OCI-LY1 (cell line): ENCODE data around the gene TMEM45A.

ENCODE experiments used
- H2AFZ ChIP-seq: fragments of 200-600 bp; sonication (generic), shearing (Covaris generic); 2 replicates; pipeline ENCODE4 v1.6.0; 2014; ENCODE audit warnings: antibody characterized with exemption, mild to moderate bottlenecking, low read length
- H3F3A ChIP-seq: fragments of 200-600 bp; sonication (generic), shearing (Covaris generic); 2 replicates; pipeline ENCODE4 v1.6.0; 2014; ENCODE audit warnings: mild to moderate bottlenecking, antibody characterized with exemption, low read length, moderate library complexity; ENCODE audit not compliant: insufficient read depth
- H3K27ac ChIP-seq: fragments of 200-600 bp; sonication (generic); 2 replicates; pipeline ENCODE4 v1.5.1; 2014; ENCODE audit warnings: low read length, mixed run types, mild to moderate bottlenecking, low read depth; ENCODE audit not compliant: poor library complexity, severe bottlenecking
- H3K27me3 ChIP-seq: fragments of 200-600 bp; sonication (generic); 2 replicates; pipeline ENCODE4 v1.6.0; 2014; ENCODE audit warnings: antibody characterized with exemption, mild to moderate bottlenecking, low read length, moderate library complexity; ENCODE audit not compliant: insufficient read depth
- H3K36me3 ChIP-seq: fragments of 200-600 bp; sonication (generic); 2 replicates; pipeline ENCODE4 v1.6.1; 2014; ENCODE audit warnings: mild to moderate bottlenecking, antibody characterized with exemption, low read length, moderate library complexity, mixed read lengths; ENCODE audit not compliant: insufficient read depth
- H3K4me1 ChIP-seq: fragments of 200-600 bp; sonication (generic); 2 replicates; pipeline ENCODE4 v1.5.1; 2014; ENCODE audit warnings: mild to moderate bottlenecking, low read length, moderate library complexity; ENCODE audit not compliant: insufficient read depth, severe bottlenecking
- H3K4me2 ChIP-seq: fragments of 200-600 bp; sonication (generic), shearing (Covaris generic); 2 replicates; pipeline ENCODE4 v1.6.1; 2014; ENCODE audit warnings: low read length
- H3K4me3 ChIP-seq: fragments of 200-600 bp; sonication (generic); 2 replicates; pipeline ENCODE4 v1.5.1; 2014; ENCODE audit warnings: low read length, low read depth, mild to moderate bottlenecking, mixed read lengths; ENCODE audit not compliant: poor library complexity, severe bottlenecking
- H3K79me2 ChIP-seq: fragments of 200-600 bp; shearing (Covaris generic); 2 replicates; pipeline ENCODE4 v1.6.1; 2016; ENCODE audit warnings: mixed run types, low read length, mixed read lengths; ENCODE audit not compliant: insufficient read depth
- H3K9ac ChIP-seq: fragments of 200-600 bp; sonication (generic), shearing (Covaris generic); 2 replicates; pipeline ENCODE4 v1.6.1; 2014; ENCODE audit warnings: mild to moderate bottlenecking, low read length, mixed read lengths
- H3K9me2 ChIP-seq: fragments of 200-600 bp; sonication (generic), shearing (Covaris generic); 2 replicates; pipeline ENCODE4 v1.6.1; 2014; ENCODE audit warnings: low read depth, mild to moderate bottlenecking, low read length, mixed read lengths
- H3K9me3 ChIP-seq: fragments of 200-600 bp; shearing (Covaris generic); 2 replicates; pipeline ENCODE4 v1.6.1; 2014; ENCODE audit warnings: low read length, mixed read lengths
- H4K20me1 ChIP-seq: fragments of 200-600 bp; sonication (generic), shearing (Covaris generic); 2 replicates; pipeline ENCODE4 v1.6.0; 2016; ENCODE audit warnings: mild to moderate bottlenecking, low read length; ENCODE audit not compliant: insufficient read depth
- EZH2 ChIP-seq: fragments of 200-600 bp; sonication (generic), shearing (Covaris generic); IDR thresholded peaks from 2 replicates; pipeline ENCODE4 v1.8.0; 2017; ENCODE audit warnings: borderline replicate concordance, mixed run types, mild to moderate bottlenecking, antibody characterized with exemption, low read length, moderate library complexity, mixed read lengths
- TF ChIP-seq, protein P1 (sequence below): fragments of 200-600 bp; sonication (generic), shearing (Covaris generic); IDR thresholded peaks from 2 replicates; pipeline ENCODE4 v1.5.1; 2017; ENCODE audit warnings: mild to moderate bottlenecking, antibody characterized with exemption, low read length, moderate library complexity, mixed read lengths

Gene TMEM45A

DNA sequence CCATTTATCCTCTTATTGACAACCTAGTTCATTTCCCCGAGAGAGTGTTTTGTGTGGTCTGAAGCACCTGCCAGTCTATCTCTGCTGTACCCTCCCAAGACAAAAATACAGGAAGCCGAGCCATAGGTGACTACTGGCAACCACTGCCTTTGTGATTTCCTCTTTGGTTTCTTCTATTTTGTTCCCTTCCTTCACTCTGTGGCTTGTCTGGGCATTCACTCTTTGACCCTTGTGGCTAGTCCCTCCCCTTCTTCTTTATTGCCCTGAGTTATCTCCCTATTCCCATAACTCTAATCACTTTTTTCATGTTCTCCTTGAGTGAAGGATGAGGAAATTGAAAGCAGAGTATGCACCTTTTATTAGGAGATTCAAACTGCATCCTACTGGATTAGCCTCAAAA is 116.9 kb downstream of the TMEM45A start, which contains the start of gene ADGRG7:
ADGRG7 (plus strand) TSS at position 297 of the 400 bp plus-strand sequence. CDS start 256 bp downstream, outside the sequence.
- Histone ChIP-seq H3K9ac (no peak within 1 kb of the TSS), H3K4me2 (no peak within 1 kb of the TSS), H3K4me1 (no peaks in the 10 kb centered on the region), H3K9me2 (no peaks in the 10 kb centered on the region), H3K9me3 (no peaks in the 10 kb centered on the region), H3K36me3 (no peaks in the 10 kb centered on the region), H3K79me2 (no peaks in the 10 kb centered on the region), H3K27ac (no peak within 1 kb of the TSS), H3K4me3 (no peak within 1 kb of the TSS), H2AFZ (no peak within 1 kb of the TSS), H3F3A (no peaks in the 10 kb centered on the region), H4K20me1 (no peaks in the 10 kb centered on the region), H3K27me3 (no peaks in the 10 kb centered on the region)
- TF ChIP-seq EZH2 = no peak
- TF ChIP-seq, protein P1, sequence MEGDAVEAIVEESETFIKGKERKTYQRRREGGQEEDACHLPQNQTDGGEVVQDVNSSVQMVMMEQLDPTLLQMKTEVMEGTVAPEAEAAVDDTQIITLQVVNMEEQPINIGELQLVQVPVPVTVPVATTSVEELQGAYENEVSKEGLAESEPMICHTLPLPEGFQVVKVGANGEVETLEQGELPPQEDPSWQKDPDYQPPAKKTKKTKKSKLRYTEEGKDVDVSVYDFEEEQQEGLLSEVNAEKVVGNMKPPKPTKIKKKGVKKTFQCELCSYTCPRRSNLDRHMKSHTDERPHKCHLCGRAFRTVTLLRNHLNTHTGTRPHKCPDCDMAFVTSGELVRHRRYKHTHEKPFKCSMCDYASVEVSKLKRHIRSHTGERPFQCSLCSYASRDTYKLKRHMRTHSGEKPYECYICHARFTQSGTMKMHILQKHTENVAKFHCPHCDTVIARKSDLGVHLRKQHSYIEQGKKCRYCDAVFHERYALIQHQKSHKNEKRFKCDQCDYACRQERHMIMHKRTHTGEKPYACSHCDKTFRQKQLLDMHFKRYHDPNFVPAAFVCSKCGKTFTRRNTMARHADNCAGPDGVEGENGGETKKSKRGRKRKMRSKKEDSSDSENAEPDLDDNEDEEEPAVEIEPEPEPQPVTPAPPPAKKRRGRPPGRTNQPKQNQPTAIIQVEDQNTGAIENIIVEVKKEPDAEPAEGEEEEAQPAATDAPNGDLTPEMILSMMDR = no peak

- Histone ChIP-seq H3K9me3 (no peaks in the 10 kb centered on the region), H3K36me3 (no peaks in the 10 kb centered on the region), H3K4me3 (no peak overlapping the region), H2AFZ (no peak overlapping the region), H3K4me2 (no peak overlapping the region), H3K9me2 (no peaks in the 10 kb centered on the region), H3K27ac (no peak overlapping the region), H4K20me1 (no peaks in the 10 kb centered on the region), H3K9ac (no peak overlapping the region), H3K27me3 (no peaks in the 10 kb centered on the region), H3K4me1 (no peaks in the 10 kb centered on the region), H3F3A (no peaks in the 10 kb centered on the region), H3K79me2 (no peaks in the 10 kb centered on the region)
- no peak for TF ChIP-seq EZH2
- TF ChIP-seq, protein P1 = no peak
These were observed 117.5 kb downstream of the TMEM45A start for GRCh38 chr3:100609963-100610362.

GRCh38 chr3:100611221-100611620 is 118.8 kb downstream of the TMEM45A start:
- Histone ChIP-seq H3K9me3 (no peaks in the 10 kb centered on the region), H4K20me1 (no peaks in the 10 kb centered on the region), H3K79me2 (no peaks in the 10 kb centered on the region), H3F3A (no peaks in the 10 kb centered on the region), H3K4me1 (no peaks in the 10 kb centered on the region), H3K9ac (no peak overlapping the region), H3K27me3 (no peaks in the 10 kb centered on the region), H3K27ac (no peak overlapping the region), H2AFZ (no peak overlapping the region), H3K4me3 (no peak overlapping the region), H3K9me2 (no peaks in the 10 kb centered on the region), H3K36me3 (no peaks in the 10 kb centered on the region), H3K4me2 (no peak overlapping the region)
- TF ChIP-seq, protein P1 = no peak
- no peak for TF ChIP-seq EZH2
